Calu3 (cell line): ENCODE results near the gene STAT6. TPM values are rescaled to one million over a fixed set of nuclear protein-coding genes. Genes with fewer than 3 reads are reported as not detected.

Source experiments
- BruUV-seq: library from RNA; stranded (reverse); fragments of 400-500 nt; replicated peaks from 2 replicates; lab custom pipeline; 2021; lab: Mats Ljungman, UMichigan
- CTCF ChIA-PET: fragments of 300-600 bp; sonication (Branson Sonifier 250); formaldehyde crosslinking; loops from one replicate; lab custom pipeline; 2022; ENCODE audit warnings: antibody characterized with exemption; lab: Charles Lee
- DNase-seq: peaks from one replicate; pipeline ENCODE4 v3.0.0; 2022
- H3K27ac Mint-ChIP-seq: one replicate; pipeline ENCODE4 v1.8.0; 2022; ENCODE audit warnings: mixed read lengths; ENCODE audit not compliant: unreplicated experiment
- H3K27me3 Mint-ChIP-seq: one replicate; pipeline ENCODE4 v1.8.0; 2022; ENCODE audit warnings: mixed read lengths; ENCODE audit not compliant: unreplicated experiment
- H3K36me3 Mint-ChIP-seq: one replicate; pipeline ENCODE4 v1.8.0; 2022; ENCODE audit warnings: mild to moderate bottlenecking, moderate library complexity, mixed read lengths; ENCODE audit not compliant: insufficient read depth, unreplicated experiment
- H3K4me1 Mint-ChIP-seq: one replicate; pipeline ENCODE4 v1.8.0; 2022; ENCODE audit warnings: mild to moderate bottlenecking, low read depth, mixed read lengths; ENCODE audit not compliant: unreplicated experiment
- H3K4me3 Mint-ChIP-seq: one replicate; pipeline ENCODE4 v1.8.0; 2022; ENCODE audit warnings: mild to moderate bottlenecking, low read depth, moderate library complexity, mixed read lengths; ENCODE audit not compliant: unreplicated experiment
- H3K9me3 Mint-ChIP-seq: one replicate; pipeline ENCODE4 v1.8.0; 2022; ENCODE audit warnings: low read depth, mixed read lengths; ENCODE audit not compliant: unreplicated experiment
- intact Hi-C: fragments of 100-400 bp; cut with micrococcal nuclease; formaldehyde crosslinking; loops from one replicate; pipeline ENCODE4 v1.10.0; 2022; ENCODE audit not compliant: unreplicated experiment
- total RNA-seq: library from RNA; stranded (reverse); gene quantifications from 2 replicates; pipeline ENCODE4 v1.2.3, GENCODE V29; 2022
- TF ChIP-seq, protein P1 (sequence below): fragments of 200-600 bp; IDR thresholded peaks from one replicate; pipeline ENCODE4 v1.8.0; 2022; ENCODE audit warnings: antibody characterized with exemption; ENCODE audit not compliant: unreplicated experiment

The STAT6 gene
- total RNA-seq, 1 experiment from 2014 or later: 213 TPM

DNA sequence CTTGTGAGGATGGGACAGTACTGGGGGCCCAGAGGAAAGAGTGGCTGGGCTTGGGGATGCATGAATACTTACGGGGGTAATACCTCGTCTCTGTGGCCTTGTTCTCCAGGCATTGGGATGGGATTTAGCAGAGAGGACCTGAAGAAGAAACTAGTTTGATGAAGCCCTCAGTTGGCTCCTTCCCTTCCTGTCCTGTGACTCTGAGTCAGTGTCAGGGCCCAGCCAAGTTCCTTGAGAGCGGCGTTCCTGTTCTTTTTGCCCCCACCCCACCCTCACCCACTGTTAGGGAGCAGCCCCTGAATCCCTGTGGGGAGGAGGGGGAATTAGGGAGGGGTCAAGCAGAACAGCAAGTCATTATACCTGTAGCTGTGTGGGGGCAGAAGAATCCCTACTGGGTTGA lies 41.5 kb upstream of the STAT6 start:
- H3K4me1 Mint-ChIP-seq: peaks cover 12% of the 10 kb centered on the region
- H3K27me3 Mint-ChIP-seq: peaks cover 14% of the 10 kb centered on the region
- DNase-seq: no peak
- intact Hi-C loops: no loop called here
- TF ChIP-seq, protein P1, sequence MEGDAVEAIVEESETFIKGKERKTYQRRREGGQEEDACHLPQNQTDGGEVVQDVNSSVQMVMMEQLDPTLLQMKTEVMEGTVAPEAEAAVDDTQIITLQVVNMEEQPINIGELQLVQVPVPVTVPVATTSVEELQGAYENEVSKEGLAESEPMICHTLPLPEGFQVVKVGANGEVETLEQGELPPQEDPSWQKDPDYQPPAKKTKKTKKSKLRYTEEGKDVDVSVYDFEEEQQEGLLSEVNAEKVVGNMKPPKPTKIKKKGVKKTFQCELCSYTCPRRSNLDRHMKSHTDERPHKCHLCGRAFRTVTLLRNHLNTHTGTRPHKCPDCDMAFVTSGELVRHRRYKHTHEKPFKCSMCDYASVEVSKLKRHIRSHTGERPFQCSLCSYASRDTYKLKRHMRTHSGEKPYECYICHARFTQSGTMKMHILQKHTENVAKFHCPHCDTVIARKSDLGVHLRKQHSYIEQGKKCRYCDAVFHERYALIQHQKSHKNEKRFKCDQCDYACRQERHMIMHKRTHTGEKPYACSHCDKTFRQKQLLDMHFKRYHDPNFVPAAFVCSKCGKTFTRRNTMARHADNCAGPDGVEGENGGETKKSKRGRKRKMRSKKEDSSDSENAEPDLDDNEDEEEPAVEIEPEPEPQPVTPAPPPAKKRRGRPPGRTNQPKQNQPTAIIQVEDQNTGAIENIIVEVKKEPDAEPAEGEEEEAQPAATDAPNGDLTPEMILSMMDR: no peak
- no peaks in the 10 kb centered on the region for H3K9me3 Mint-ChIP-seq
- H3K36me3 Mint-ChIP-seq: peaks cover 1% of the 10 kb centered on the region
- CTCF ChIA-PET: no interaction called here
- H3K27ac Mint-ChIP-seq: no peak overlapping the region
- no TSS peak for BruUV-seq
- H3K4me3 Mint-ChIP-seq: no peak overlapping the region

DNA sequence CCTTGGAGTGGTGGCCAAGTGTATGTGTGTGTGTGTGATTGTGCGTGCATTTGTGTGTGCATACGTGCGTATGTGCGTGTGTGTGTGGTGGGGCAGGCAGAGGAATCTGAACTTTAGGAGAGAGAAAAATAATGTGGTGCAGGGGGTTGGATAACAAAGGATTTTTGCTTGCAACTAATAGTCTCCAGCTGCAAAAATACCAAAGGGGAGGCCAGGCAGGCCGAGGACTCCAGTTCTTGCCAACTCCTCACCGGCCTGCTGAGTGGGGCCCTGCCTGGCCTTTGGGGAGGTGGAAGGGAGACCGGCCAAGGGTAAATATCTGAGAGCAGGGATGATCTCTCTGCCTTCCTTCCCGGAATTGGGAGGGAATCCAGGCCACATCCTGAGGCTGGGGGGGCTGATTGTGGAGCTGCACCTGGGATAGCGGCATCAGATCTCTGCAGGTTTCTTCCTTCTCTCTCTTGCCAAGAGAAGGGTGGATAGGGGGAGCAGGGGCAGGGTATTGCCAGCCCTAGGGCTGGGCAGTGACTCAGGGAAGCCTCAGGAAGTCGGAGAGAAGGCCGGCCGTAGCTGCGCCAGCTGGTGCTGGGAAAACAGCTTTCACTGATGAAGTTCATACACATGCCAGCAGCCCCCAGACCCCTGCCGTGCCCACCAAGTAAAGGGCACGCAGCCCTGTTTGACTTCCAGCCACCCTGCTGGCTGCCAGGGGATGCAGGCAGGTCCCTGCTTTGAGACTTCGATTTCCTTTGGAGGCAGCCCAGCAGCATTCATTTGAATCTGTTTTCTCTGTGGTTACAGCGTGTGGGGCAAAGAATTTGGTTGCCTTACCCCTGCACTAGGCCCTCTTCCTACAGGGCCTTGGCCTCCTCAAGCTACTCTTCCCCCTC lies 40.8 kb upstream of the STAT6 start:
- intact Hi-C loops: no loop called here
- BruUV-seq: no TSS peak
- H3K4me3 Mint-ChIP-seq: no peak overlapping the region
- H3K9me3 Mint-ChIP-seq: no peaks in the 10 kb centered on the region
- peaks cover 5% of the 10 kb centered on the region for H3K36me3 Mint-ChIP-seq
- TF ChIP-seq, protein P1: no peak
- peaks cover 14% of the 10 kb centered on the region for H3K27me3 Mint-ChIP-seq
- DNase-seq: no peak
- no peak overlapping the region for H3K27ac Mint-ChIP-seq
- H3K4me1 Mint-ChIP-seq: peaks cover 18% of the 10 kb centered on the region
- CTCF ChIA-PET: no interaction called here

DNA sequence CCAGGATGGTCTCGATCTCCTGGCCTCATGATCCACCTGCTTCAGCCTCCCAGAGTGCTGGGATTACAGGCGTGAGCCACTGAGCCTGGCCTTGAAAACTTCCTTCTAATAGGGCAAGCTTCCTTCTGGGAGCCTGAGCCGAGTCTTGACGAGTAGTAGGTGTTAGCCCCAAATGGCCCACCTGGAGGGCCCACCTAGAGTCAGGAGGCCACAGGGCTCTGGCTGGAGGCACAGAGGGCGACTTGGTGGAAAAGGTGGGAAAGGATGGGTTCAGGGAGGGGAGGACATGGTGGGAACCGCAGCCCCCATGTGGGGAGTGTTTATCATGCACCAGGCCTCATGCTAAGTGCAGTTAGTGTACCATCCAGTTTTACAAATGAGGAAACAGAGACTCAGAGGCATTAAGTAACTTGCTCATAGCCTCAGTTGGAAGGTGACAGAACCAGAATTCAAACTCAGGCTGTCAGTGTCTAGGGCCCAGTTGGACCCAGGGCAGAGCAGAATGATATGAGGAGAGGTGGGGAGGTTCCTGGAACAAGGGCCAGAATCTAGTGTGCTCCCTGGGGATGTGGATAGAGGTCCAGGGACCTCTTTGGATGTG lies 39.3 kb upstream of the STAT6 start:
- no peaks in the 10 kb centered on the region for H3K9me3 Mint-ChIP-seq
- H3K4me1 Mint-ChIP-seq: peaks cover 19% of the 10 kb centered on the region
- no peak for DNase-seq
- intact Hi-C loops: no loop called here
- H3K4me3 Mint-ChIP-seq: no peak overlapping the region
- no TSS peak for BruUV-seq
- no peak overlapping the region for H3K27ac Mint-ChIP-seq
- peaks cover 5% of the 10 kb centered on the region for H3K36me3 Mint-ChIP-seq
- peaks cover 14% of the 10 kb centered on the region for H3K27me3 Mint-ChIP-seq
- TF ChIP-seq, protein P1: no peak
- CTCF ChIA-PET: interaction anchor here (0.6 to 1.1 kb wide), 3 partner anchors 23 to 352 kb away, joined by 3 read pairs; partner anchors contain the start of gene LRP1

DNA sequence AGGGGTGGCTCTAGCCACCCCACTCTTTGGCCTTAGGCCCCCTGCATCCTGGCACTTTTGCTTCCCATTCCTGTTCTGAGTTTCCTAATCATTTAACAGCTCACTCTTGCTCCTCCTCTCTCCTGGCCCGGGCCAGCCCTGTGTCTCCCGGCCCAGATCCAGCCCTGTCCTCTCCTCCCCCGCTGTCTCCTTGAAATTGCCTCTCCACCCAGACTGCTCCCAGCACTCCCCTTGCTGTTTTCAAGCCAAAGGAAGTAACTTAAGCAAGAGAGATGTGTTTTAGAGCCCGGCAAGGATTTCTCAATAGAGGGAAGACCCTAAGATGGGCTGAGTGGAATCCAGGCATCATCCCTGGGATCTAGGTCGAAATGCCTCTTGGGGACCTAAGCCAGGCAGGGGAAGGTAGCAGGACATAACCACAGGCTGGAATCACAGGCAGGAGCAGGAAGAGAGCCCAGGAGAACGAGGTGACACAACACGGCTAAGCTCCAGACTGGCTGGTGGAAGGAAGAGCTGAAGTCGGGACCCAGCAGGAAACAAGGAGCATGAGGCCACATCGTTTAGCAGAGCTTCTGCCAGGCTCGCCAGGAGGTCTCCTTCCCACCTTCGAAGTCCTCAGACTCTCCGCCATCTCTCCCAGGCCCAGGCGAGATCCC lies 38.2 kb upstream of the STAT6 start:
- peaks cover 14% of the 10 kb centered on the region for H3K27me3 Mint-ChIP-seq

More for the DNA sequence above, 38.2 kb upstream of the STAT6 start:
- no peaks in the 10 kb centered on the region for H3K9me3 Mint-ChIP-seq
- H3K4me1 Mint-ChIP-seq: peaks cover 19% of the 10 kb centered on the region
- intact Hi-C loops: no loop called here
- DNase-seq: no peak
- H3K36me3 Mint-ChIP-seq: peaks cover 5% of the 10 kb centered on the region
- no peak overlapping the region for H3K4me3 Mint-ChIP-seq
- CTCF ChIA-PET: interaction anchor here (0.6 to 1.5 kb wide), 2 partner anchors 28 to 49 kb away, joined by 3 to 8 read pairs; no protein-coding TSS in a partner anchor
- no peak overlapping the region for H3K27ac Mint-ChIP-seq
- BruUV-seq: no TSS peak
- TF ChIP-seq, protein P1: no peak
